HAP-1 (cell line): Measurements from ENCODE around the gene DYTN.

Source experiments
- DNase-seq, 2 experiments: peaks; one replicate each; pipeline ENCODE4 v3.0.0-alpha.2; 2016 to 2020; ENCODE audit warnings: low spot score in 2 of 2
- H3K27me3 ChIP-seq: fragments of 250-450 bp; sonication (Bioruptor Pico); 2 replicates; pipeline ENCODE4 v1.5.1; 2020; ENCODE audit warnings: low read depth, mild to moderate bottlenecking, moderate library complexity
- H3K36me3 ChIP-seq: fragments of 250-450 bp; sonication (Bioruptor Pico); replicated peaks from 2 replicates; pipeline ENCODE4 v1.5.1; 2020; ENCODE audit warnings: mild to moderate bottlenecking
- H3K4me1 ChIP-seq: fragments of 250-450 bp; sonication (Bioruptor Pico); 2 replicates; pipeline ENCODE4 v1.5.1; 2020; ENCODE audit warnings: mild to moderate bottlenecking
- H3K4me3 ChIP-seq: fragments of 250-450 bp; sonication (Bioruptor Pico); 2 replicates; pipeline ENCODE4 v1.5.1; 2020; ENCODE audit warnings: mild to moderate bottlenecking, moderate library complexity
- H3K9me3 ChIP-seq: fragments of 250-450 bp; sonication (Bioruptor Pico); 2 replicates; pipeline ENCODE4 v1.5.1; 2020; ENCODE audit warnings: mild to moderate bottlenecking, moderate library complexity
- in situ Hi-C: fragments of 300-500 bp; cut with MboI; formaldehyde crosslinking; loops from 3 replicates; pipeline ENCODE4 v1.14.3; 2020; ENCODE audit warnings: low sequenced_read_pairs, inconsistent platforms, mixed read lengths

DYTN gene

DNA sequence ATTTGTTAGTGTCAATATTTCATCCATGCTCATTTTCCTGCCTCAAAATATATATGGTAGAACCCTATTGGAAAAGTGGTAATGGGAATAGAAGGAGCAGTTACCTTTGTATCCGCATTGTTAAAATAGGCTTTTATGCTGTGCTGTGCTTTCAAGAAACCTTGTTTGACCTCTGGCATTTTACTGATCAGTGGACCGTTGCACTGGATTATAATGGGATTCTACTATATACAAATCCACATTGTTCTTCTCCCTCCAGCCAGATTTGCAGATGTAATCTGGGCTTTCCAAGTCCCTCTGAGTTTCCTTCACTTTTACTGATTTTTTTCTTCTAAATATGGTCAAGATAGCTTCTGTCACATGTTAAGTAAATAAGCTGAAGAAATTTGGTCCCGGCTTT, 99.2 kb downstream of the DYTN start:
- Histone ChIP-seq H3K9me3 (no peaks in the 10 kb centered on the region), H3K27me3 (no peaks in the 10 kb centered on the region), H3K4me1 (peaks cover 27% of the 10 kb centered on the region), H3K36me3 (no peaks in the 10 kb centered on the region), H3K4me3 (no peak overlapping the region)
- peak in 1 of 2 experiments; percentile 72 for DNase-seq
- in situ Hi-C loops = no loop called here

DNA sequence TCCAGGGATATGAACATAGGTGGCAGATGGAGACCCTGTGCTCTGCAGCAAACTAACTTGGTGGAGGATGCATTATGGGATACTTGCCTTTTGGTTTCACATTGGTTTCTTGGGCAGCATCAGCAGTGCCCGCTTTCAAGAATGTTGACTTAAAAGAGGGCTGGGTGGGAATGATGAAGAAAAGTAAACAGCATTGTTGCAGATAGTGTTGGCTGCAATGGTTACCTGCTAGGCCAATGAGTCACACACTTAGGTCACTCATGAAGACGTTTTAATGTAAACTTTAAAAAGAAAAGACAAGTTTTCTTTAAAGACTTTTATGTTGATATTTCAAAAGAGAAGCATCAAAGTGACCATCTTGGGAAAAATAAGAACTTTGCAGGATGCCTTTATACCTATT, 102.0 kb downstream of the DYTN start:
- Histone ChIP-seq H3K27me3 (no peaks in the 10 kb centered on the region), H3K36me3 (no peaks in the 10 kb centered on the region), H3K4me3 (no peak overlapping the region), H3K9me3 (no peaks in the 10 kb centered on the region), H3K4me1 (peaks cover 27% of the 10 kb centered on the region)
- in situ Hi-C loops = no loop called here
- no peak for DNase-seq

DNA sequence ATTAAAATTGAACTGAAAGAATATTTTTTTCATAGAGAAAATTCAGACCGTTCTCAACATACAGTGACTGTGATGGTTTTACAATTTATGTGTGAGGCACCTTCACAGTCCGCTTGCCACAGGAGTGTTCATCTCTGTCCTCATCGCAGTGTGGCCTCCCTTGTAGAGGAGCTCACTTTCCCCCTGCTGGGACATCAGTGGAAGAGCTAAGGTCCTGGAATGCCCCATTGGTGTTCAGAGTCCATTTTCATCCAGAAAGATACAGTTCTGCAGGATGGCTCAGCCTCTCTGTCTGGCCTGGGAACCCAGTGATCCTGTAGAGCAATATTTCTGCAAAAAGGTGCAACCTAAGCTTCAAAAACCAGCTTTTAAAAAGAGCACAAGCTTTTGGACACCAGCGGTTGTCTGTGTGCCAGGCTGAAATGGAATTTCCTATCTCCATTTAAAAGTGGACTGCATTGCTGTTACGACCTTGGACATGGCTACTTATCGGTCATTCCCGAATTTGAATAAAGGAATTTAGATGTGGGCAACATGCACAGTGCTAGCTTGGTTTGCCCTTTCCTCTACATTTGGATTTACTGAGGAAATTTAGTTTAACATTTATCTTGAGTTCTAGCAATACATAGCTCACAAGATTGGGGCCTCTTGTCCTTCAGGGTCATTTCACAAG, 102.6 kb downstream of the DYTN start:
- Histone ChIP-seq H3K4me3 (no peak overlapping the region), H3K36me3 (no peaks in the 10 kb centered on the region), H3K9me3 (no peaks in the 10 kb centered on the region), H3K4me1 (peaks cover 27% of the 10 kb centered on the region), H3K27me3 (no peaks in the 10 kb centered on the region)
- no peak for DNase-seq
- in situ Hi-C loops = no loop called here

DNA sequence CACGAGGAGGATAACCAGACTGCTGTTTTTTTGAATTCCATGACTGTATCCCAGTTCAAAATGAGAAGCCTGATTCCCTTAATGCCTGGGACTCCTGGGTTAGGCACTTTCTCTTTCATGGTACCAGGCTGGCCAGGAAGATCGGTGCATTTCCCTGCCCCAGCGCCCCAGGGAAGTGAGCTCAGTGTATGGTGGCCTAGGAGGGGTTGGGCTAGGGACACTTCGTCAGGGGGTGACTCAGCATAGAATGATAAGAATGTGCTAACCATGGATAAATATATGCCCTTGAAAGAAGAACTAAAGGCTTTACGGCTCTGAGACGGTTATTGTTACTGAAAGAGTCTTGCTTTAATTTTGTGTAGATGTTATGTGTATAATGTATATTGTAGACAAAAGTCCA, 103.4 kb downstream of the DYTN start:
- Histone ChIP-seq H3K4me3 (no peak overlapping the region), H3K27me3 (no peaks in the 10 kb centered on the region), H3K9me3 (no peaks in the 10 kb centered on the region), H3K4me1 (peaks cover 27% of the 10 kb centered on the region), H3K36me3 (no peaks in the 10 kb centered on the region)
- in situ Hi-C loops = no loop called here
- DNase-seq = no peak

DNA sequence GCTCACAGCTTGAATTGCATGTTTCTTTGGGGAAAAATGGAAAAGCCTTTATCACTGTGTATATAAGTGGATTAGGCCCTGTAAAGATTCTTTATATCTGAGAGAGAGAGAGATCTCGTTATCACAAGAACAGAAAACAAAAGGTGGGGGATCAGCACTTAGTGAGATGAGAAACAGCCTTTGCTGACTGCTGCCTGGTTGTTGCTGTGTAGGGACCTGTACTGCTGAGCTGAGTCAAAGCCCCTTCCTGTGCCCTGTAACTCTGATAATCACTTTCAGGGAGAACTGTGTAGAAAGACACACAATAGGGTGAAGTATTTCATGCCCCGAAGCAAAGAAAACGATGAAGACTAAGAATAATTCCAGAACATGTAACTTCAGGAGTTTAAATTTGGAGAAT, 106.5 kb downstream of the DYTN start:
- peak; percentile 55 to 78 for DNase-seq
- Histone ChIP-seq H3K27me3 (no peaks in the 10 kb centered on the region), H3K36me3 (no peaks in the 10 kb centered on the region), H3K4me1 (peaks cover 13% of the 10 kb centered on the region), H3K9me3 (no peaks in the 10 kb centered on the region), H3K4me3 (no peak overlapping the region)
- in situ Hi-C loops = no loop called here

DNA sequence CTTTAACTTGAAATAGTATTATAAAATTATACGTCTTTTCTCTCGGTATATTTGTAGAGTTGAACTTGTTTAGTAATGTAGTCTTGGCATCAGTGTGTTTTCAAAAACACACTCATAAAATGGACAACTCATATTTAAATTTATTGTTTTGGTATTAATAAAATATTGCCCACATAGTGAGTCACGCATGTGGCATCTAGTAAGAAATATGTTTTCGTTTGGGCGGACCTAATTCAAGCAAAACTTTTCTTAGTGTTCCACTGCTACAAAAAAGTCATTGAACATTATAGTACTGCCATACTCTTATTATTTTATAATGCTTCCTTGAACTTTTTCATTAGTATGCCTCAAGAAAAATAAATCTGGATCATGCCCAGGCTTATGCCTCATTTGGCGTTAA, 107.0 kb downstream of the DYTN start:
- no peak overlapping the region for H3K4me3 ChIP-seq
- no peaks in the 10 kb centered on the region for H3K27me3 ChIP-seq
- DNase-seq = no peak
- H3K36me3 ChIP-seq = no peaks in the 10 kb centered on the region
- peaks cover 13% of the 10 kb centered on the region for H3K4me1 ChIP-seq
- in situ Hi-C loops = no loop called here
- H3K9me3 ChIP-seq = no peaks in the 10 kb centered on the region

DNA sequence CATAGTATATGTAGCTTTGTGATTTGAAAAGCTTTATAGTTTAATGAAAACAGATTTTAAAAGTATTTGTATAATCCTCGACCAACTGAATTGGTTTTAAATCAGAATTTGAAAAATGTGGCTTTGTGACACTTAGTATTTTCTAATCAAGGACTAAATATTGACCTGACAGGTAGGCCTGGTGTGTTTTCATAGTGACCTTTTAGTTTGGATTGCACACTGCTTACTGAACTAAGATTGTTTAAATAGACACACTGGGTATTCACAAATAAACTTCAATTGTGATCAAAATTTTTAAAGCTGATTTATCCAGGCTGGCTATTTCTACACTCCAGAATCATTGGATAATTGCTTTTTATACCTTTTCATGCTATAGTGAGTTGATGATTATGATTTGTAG, 107.7 kb downstream of the DYTN start:
- no peaks in the 10 kb centered on the region for H3K36me3 ChIP-seq
- peaks cover 13% of the 10 kb centered on the region for H3K4me1 ChIP-seq
- DNase-seq = no peak
- no peaks in the 10 kb centered on the region for H3K9me3 ChIP-seq
- no peaks in the 10 kb centered on the region for H3K27me3 ChIP-seq
- no peak overlapping the region for H3K4me3 ChIP-seq
- in situ Hi-C loops = no loop called here

DNA sequence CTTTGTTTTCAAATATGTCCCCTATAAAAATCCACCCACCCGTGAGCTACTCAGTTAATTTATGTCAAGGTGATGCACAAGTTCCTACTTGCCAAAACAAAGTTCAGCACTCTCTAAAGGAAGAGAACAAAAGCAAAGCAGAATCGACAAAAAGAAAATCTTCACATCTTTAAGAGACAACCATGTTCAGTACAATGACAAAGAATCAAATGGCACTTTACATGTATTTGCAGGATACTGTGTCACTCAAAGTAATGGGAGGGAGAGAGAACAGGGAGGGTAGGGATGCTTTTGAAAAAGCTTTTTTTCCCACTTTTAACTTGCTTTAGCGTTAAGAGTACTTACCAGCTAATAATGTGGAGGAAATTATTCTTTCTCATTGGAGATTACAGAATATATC, 115.0 kb downstream of the DYTN start:
- H3K4me1 ChIP-seq = peaks cover 23% of the 10 kb centered on the region
- peak in 1 of 2 experiments; percentile 36 for DNase-seq
- no peaks in the 10 kb centered on the region for H3K27me3 ChIP-seq
- no peaks in the 10 kb centered on the region for H3K9me3 ChIP-seq
- H3K4me3 ChIP-seq = no peak overlapping the region
- in situ Hi-C loops = no loop called here
- no peaks in the 10 kb centered on the region for H3K36me3 ChIP-seq
